NCI-H82 (cell line): ENCODE measurements around the gene ITPR3.
A peak's percentile ranks its signal among the peaks of the same experiment; 100 is the strongest.
"Not testable (repeated sequence)": the region's sequence is repeated elsewhere in the genome, so short reads cannot be mapped to it uniquely, and the experiment has no call there.

ENCODE experiments used
- DNase-seq: peaks from one replicate; lab custom pipeline; 2025; lab: John Stamatoyannopoulos, UW

ITPR3 gene

DNA sequence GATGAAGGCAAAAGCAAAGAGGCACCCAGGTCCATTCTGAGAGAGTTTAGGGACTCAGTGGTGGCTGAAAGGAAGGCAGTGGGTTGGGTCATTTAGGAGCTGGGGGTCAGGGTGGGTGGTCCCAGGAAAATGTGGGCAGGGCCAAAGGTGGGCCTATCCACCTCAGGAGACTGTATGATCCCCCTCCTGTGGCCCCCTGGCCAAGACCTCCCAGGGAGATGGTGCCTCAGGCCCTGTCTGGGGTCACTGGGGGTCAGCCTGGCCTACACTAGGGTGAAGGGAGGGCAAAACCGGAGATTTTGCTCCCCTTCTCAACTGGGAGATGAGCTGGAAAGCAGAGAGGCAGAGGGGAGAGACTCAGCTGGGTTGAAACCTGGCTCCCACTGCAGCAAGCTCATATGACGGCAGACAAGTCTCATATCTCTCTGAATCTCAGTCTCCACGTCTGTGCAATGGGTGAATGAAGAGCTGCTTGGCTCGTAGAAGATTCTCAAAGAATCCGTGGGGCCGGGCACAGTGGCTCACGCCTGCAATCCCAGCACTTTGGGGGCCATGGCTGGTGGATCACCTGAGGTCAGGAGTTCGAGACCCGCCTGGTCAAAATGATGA is 29.6 kb upstream of the ITPR3 start:
- DNase-seq, result no peak

- no peak for DNase-seq
Measured at GRCh38 chr6:33592280-33592594, 28.9 kb upstream of the ITPR3 start.

- no peak for DNase-seq
Measured at GRCh38 chr6:33592595-33593413, 28.3 kb upstream of the ITPR3 start.

DNA sequence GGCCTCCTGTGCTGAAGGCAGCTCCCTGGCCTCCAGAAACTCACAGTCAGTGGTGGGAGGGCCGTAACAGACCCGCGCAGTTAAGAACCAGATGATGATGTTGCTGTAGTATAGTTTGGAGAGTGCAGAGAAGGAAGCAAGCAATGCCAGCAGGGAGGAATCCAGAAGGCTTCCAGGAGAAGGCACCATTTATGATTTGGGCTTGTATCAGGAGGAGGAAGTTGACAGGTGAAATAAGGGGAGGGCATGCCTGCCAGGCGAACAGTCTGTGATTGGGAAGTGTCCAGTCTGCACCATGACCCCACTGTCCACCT is 27.8 kb upstream of the ITPR3 start:
- no peak for DNase-seq

DNA sequence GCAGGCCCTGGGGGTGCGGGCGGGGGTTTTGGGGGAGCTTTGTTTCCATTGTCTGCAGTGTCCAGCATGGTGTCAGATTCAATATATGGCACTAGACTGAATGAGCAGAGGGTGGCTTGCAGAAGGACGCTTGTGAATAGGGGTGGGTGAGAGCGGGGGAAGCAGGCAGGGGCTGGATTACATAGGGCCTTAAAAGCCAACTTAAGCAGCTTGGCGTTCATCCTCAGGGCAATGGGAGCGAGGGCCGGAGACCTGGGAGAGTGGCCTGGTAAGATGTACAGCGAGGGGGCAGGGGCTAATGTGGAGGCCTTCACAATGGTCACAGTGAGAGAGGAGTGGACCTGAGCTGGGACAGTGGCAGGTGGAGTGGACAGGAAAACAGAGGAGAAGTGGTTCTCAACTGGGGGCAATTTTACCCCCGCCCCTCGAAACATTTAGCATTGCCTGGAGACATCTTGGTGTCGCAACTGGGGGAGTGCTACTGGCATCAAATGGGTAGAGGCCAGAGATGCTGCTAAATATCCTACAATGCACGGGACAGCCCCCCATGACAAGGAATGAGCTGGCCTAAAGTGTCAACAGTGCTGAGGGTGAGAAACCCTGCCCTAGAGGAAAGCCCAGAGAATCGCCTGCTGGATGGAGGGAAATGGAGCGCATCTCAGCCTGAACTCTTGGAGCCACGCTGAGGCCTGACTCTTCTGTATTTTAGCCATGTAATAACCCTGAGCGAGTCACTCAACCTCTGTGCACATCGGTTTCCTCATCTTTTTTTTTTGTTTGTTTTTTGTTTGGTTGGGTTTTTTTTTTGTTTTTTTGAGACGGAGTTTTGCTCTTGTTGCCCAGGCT is 25.9 kb upstream of the ITPR3 start:
- DNase-seq, result peak; percentile 87

DNA sequence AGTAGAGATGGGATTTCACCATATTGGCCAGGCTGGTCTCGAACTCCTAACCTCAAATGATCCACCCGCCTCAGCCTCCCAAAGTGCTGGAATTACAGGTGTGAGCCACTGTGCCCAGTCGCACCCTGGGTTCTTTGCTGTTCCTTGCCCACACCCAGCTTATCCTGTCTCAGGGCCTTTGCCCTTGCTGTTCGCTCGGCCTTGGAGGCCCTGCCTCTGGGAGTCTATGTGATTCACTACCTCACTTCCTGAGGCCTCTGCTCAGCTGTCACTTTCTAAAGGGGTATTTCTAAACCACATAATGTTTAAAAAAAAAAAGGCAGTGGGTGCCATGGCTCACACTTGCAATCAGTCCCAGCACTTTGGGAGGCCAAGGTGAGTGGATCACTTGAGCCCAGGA is 24.2 kb upstream of the ITPR3 start:
- DNase-seq, result not testable (repeated sequence)

DNA sequence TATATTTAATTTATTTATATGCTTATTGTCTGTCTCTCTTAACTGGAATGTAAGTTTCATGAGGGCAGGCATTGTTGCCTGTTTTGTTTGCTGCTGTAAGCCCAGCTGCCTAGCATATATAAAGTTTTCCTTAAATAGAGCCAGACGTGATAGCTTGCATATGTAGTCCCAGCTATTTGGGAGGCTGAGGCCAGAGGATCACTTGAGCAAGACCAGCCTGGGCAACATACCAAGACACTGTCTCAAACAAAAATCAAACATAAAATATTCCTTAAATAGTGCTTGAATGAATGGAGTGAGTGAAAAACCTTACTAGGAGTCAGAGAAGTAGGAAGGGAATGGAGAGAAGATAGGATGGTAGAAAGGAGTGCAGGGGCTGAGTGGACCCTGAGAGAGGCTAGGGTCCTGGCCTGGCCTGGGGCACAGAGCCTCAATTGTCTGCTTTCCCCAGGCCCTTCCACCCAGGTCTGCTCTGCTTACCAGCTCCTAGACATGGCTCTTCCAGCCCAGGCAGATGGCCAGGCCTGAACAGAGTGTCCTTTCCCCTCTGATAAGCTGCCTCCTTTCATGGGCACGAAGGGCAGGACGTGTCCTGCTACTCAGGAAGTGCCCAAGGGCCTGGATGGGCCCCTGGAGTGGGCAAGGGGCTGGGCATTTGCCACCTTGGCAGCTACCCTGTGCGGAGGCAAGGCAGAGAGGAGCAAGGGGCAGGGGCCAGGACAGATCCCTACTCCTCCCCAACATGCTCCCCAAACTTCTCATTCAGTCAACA is 23.4 kb upstream of the ITPR3 start:
- no peak for DNase-seq

- no peak for DNase-seq
Measured at GRCh38 chr6:33599413-33599938, 21.6 kb upstream of the ITPR3 start.

GRCh38 chr6:33600761-33601160 is 20.4 kb upstream of the ITPR3 start:
- no peak for DNase-seq

DNA sequence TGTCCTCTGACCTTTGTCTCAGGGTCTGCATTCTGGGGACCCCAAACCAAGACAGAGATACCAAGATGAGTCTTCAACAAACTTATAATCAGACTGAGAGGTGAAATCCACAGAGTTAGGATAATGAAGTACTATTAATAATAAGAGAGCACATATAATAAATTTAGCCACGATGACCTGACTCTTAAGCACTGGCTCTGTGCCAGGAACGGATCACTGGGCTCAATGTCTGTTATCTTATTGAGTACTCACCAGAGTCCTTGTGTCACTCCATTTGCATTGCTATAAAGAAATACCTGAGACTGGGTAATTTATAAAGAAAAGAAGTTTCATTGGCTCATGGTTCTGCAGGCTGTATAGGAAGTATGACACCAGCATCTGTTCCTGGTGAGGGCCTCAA is 18.9 kb upstream of the ITPR3 start:
- DNase-seq, result peak; percentile 68

- no peak for DNase-seq
Measured at GRCh38 chr6:33604941-33605854, 15.9 kb upstream of the ITPR3 start.

DNA sequence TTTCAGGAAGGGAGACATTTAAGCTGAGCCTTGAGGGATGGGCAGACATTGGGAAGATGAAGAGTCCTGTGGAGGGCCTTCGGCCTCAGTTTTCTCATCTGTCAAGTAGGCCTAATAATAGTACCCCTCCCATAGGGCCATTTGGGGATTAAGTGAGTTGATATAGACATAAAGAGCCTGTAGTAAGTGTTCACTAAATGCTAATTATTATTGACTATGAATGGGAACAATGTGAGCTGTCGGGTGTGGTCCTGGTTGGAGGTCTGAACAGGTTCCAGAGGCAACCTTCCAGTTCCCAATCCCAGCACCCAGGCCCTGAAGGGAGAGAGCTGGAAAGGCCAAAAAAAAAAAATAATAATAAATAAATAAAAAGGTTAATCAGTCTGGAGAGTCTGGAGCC is 14.5 kb upstream of the ITPR3 start:
- DNase-seq, result no peak

DNA sequence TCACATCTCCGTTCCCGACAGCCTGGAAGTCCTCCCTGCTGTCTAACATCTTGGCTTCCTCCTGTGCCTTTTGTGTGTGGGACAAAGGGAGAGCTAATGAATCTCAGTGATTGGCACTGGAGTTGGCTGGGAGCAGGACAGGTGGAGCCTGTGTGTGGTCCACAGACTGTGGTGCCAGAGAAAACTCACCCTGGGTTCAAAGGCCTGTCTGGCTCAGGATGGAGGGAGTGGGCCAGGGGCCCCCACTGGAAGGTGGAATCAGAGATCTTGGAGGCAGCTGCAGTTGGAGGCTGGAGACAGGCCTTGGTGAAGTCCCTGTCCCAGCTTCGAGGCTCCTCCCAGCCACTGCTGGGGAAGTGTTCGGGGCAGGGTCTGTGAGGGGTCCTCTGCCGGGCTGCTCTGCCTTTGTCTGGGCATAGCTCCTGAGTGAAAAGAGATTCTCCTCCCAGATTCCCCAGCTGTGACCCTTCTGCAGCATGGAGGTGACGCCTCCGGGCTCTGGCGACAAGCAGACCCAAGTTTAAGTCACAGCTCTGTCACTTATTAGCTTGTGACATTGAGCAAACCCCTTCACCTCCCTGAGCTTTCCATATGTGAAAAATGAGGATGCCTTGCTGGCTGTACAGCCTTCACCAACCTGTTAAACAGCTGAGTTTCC is 13.9 kb upstream of the ITPR3 start:
- no peak for DNase-seq

DNA sequence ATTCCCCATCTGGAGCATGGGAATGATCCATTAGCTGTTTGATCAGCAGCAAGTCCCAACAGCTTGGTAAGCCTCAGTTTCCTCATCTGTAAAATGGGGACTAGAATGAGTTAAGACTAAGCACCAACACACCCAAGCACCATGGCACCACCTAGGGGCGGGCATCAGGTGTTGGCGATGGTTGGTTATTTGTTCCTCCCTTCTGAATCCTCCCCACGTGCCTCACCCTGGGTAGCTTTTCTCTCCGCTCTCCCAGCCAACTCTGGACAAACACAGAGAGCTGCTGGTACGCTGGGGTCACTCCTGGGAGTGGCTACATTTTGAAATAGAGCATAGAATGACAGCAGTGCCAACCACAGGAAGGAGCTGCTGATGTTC is 13.3 kb upstream of the ITPR3 start:
- peak; percentile 45 for DNase-seq

DNA sequence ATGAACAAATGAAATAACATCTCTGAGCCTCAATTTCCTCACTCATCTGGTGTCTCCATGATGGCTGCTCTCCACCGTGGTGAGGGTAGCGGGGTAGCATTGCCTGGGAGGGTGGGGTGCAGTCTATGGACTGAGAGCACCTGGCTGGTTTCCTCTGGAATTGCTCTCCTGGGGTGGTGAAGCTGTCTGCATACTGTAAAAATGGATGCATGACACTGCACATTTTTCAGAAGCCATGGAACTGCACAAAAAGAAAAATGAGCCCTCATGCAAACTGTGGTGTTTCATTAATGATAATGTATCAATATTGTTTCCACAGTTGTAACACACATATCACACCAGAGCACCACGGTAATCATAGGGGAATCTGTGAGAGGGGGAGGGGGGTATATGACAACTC is 12.1 kb upstream of the ITPR3 start:
- DNase-seq, result no peak

DNA sequence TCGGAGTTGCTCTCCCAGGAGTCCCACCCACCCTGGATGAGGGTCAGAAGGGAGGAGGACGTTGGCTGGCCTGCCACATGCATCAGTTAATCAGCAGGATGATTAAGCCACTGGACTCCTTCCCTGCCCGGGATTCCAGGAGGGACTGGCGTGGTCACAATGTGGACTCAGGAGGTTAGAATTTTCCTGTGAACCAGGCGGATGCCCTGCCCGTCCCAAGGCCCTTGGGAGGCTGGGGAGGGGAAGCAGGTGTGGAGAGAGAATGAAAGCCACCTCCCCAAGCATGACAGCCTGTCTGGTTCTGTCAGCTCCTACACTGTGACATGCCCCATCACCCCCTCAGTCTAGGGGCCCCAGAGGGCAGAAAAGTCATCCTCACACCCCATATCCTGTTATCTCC is 11.6 kb upstream of the ITPR3 start:
- DNase-seq, result no peak

GRCh38 chr6:33610067-33610466 is 11.1 kb upstream of the ITPR3 start:
- no peak for DNase-seq

DNA sequence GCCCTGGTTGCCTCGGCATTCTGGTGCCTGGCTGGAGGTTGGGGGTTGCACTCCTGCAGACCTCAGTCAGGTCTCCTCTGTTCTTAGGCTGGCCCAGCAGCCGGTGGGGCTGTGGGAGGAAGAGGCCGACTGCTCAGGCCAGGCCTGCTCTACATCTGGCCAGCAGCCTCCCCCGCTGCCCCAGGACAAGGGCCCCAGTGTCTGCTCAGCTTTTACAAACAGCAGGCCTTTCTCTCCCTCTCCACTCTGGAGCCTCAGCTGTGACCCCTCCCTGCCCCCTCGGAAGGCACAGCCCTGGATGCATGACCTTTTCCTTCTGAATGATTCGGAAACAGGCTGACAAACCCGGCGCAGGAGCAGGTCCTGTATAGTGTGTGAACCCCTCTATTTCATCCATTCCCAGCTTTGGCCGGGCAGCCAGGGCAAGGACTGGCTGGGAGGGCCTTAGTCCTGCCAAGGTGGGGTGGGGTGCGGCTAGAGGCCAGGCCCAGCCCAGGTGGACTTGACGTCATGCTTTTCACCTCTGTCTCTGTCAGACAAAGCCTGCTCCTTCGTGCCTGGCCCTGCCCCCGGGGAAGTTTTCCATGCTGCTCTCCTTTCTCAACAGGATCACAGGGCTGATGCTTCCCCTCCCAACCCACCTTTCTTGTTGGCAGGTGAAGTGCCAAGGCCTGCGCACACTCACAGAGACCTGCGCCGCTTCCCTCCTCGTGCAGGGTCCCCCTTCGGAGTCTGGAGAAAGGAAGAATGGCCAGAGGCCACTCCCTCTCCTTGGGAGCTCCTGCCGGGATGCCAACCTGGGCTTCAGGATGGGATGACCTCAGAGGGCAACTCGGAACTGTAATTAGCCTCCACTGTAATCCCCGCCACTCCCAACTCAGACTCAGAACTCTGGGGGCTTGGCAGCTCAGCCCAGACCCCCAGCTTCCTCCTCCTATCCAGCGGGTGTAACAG is 10.1 kb upstream of the ITPR3 start:
- no peak for DNase-seq

- DNase-seq, result no peak
Measured at GRCh38 chr6:33613146-33613794, 7.9 kb upstream of the ITPR3 start.
